ENCODE measurements around the gene FAM53B.

DNA sequence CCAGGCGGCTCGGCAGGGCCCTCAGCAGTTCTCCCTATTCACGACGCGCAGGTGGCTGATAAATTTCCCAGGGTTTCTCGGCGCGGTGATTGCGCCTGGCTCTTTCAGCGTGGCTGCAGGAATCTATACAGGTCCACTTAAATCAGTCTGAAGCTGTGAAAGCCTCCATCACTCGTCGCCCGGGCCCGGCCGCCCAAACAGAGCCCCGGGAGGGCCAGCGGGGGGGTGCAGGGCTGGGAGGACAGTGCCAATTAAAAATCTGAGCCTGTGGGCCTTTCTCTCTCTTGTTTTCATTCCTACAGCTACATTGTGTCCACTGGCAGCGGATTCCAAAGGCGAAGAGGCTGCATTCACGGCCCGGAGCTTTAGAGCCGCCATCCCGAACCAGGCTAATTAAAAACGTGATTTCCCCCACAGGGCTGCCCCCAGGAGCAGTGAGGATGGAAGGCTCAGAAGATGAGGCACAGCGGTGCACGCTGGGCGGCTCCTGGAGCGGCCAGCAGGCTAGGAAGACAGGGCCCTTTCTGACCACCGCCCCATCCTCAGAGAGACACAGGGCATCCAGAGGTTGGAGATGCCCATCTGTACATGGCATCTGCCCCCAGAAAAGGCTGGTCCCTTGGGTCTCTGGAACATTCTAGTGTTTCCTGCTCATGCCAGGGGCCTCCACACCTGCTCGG is 100.7 kb downstream of the FAM53B start:
- TF ChIP-seq, protein P1, sequence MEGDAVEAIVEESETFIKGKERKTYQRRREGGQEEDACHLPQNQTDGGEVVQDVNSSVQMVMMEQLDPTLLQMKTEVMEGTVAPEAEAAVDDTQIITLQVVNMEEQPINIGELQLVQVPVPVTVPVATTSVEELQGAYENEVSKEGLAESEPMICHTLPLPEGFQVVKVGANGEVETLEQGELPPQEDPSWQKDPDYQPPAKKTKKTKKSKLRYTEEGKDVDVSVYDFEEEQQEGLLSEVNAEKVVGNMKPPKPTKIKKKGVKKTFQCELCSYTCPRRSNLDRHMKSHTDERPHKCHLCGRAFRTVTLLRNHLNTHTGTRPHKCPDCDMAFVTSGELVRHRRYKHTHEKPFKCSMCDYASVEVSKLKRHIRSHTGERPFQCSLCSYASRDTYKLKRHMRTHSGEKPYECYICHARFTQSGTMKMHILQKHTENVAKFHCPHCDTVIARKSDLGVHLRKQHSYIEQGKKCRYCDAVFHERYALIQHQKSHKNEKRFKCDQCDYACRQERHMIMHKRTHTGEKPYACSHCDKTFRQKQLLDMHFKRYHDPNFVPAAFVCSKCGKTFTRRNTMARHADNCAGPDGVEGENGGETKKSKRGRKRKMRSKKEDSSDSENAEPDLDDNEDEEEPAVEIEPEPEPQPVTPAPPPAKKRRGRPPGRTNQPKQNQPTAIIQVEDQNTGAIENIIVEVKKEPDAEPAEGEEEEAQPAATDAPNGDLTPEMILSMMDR (IDR thresholded peaks at IDR 0.05) = no peak
- TF ChIP-seq POLR2A (IDR thresholded peaks at IDR 0.05) = no peak
- no peak for TF ChIP-seq POLR2AphosphoS5 (IDR thresholded peaks at IDR 0.05)
- TF ChIP-seq EP300 (IDR thresholded peaks at IDR 0.05; ENCODE audit: low read depth) = no peak
